Neural cell (in vitro differentiated cells): ENCODE measurements around the gene BRF1.

Experiments used
- CTCF ChIP-seq: fragments of 450-650 bp; IDR thresholded peaks from 2 replicates; pipeline ENCODE4 v1.5.1; 2014; ENCODE audit warnings: antibody characterized with exemption, mild to moderate bottlenecking, moderate library complexity; ENCODE audit not compliant: poor library complexity, severe bottlenecking
- EP300 ChIP-seq: fragments of 450-650 bp; conservative IDR thresholded peaks from 2 replicates; pipeline ENCODE4 v1.6.1; 2014; ENCODE audit warnings: antibody characterized with exemption, mild to moderate bottlenecking, moderate library complexity; ENCODE audit not compliant: poor library complexity, severe bottlenecking
- EZH2 ChIP-seq: fragments of 200-600, 300-800 bp; shearing (Covaris generic), sonication (generic); IDR thresholded peaks from 2 replicates; pipeline ENCODE4 v1.6.1; 2014; ENCODE audit warnings: antibody characterized with exemption, low read length, borderline replicate concordance, mild to moderate bottlenecking; ENCODE audit not compliant: insufficient read depth, poor library complexity, severe bottlenecking
- POLR2AphosphoS5 ChIP-seq: IDR thresholded peaks from 2 replicates; pipeline ENCODE4 v1.6.1; 2012
- SMC3 ChIP-seq: fragments of 450-650 bp; conservative IDR thresholded peaks from 2 replicates; pipeline ENCODE4 v1.6.1; 2014; ENCODE audit warnings: antibody characterized with exemption, mild to moderate bottlenecking, moderate library complexity; ENCODE audit not compliant: poor library complexity
- TAF1 ChIP-seq: IDR thresholded peaks from 2 replicates; pipeline ENCODE4 v1.6.1; 2012; ENCODE audit warnings: low read depth

GRCh38 chr14:105197211-105197641, 103.6 kb downstream of the BRF1 start:
- TF ChIP-seq CTCF (no peak), POLR2AphosphoS5 (no peak), EP300 (no peak), TAF1 (no peak), EZH2 (no peak), SMC3 (no peak)
